Gastrocnemius medialis (tissue), 4 donors: ENCODE results near the gene MRPL18. TPM values are rescaled to one million over a fixed set of nuclear protein-coding genes. Genes with fewer than 3 reads are reported as not detected.
"Not testable (repeated sequence)": the region's sequence is repeated elsewhere in the genome, so short reads cannot be mapped to it uniquely, and the experiment has no call there.

Experiments
- ATAC-seq, 2 donors: fragments of 150-250 bp; one replicate each; pipeline ENCODE4 v1.9.1; 2016
- DNase-seq, 2 donors: peaks; one replicate each; pipeline ENCODE4 v3.0.0-alpha.2; 2019
- H3K27ac ChIP-seq, 4 donors: fragments of 200-600 bp; sonication (generic); 1 replicate in 1 of 4; 2 replicates in 3 of 4; pipeline ENCODE4 v1.5.1; 2016 to 2018; ENCODE audit warnings: mild to moderate bottlenecking in 2 of 4, moderate library complexity in 1 of 4
- H3K27me3 ChIP-seq, 3 donors: fragments of 200-600 bp; sonication (generic) in 2 of 3; 1 replicate in 1 of 3; 2 replicates in 2 of 3; pipeline versions ENCODE4 v1.5.1 to v1.6.0; 2016 to 2019; ENCODE audit warnings: mild to moderate bottlenecking in 1 of 3, moderate library complexity in 1 of 3
- H3K36me3 ChIP-seq, 2 donors: fragments of 200-600 bp; sonication (generic) in 1 of 2; one replicate each; pipeline ENCODE4 v1.5.1; 2017 to 2018
- H3K4me1 ChIP-seq, 2 donors: fragments of 200-600 bp; sonication (generic) in 1 of 2; one replicate each; pipeline ENCODE4 v1.5.1; 2016 to 2017; ENCODE audit warnings: mild to moderate bottlenecking in 2 of 2
- H3K4me3 ChIP-seq, 4 donors: fragments of 200-600 bp; sonication (generic) in 3 of 4; 1 replicate in 1 of 4; 2 replicates in 3 of 4; pipeline ENCODE4 v1.5.1; 2016 to 2019; ENCODE audit warnings: mild to moderate bottlenecking in 2 of 4
- H3K9me3 ChIP-seq, 3 donors: fragments of 200-600 bp; sonication (generic) in 2 of 3; 1 replicate in 1 of 3; 2 replicates in 2 of 3; pipeline ENCODE4 v1.5.1; 2016 to 2019
- POLR2A ChIP-seq, 2 donors: fragments of 450-650 bp; IDR thresholded peaks; one replicate each; pipeline ENCODE4 v1.6.1; 2017; ENCODE audit warnings: antibody characterized with exemption in 2 of 2, mild to moderate bottlenecking in 2 of 2, moderate library complexity in 2 of 2
- in situ Hi-C, 4 donors: fragments of 200-750 bp; cut with MboI; loops; one replicate each; pipeline versions ENCODE4 v1.15.0 to v1.8.0; 2017; ENCODE audit warnings: low sequenced_read_pairs in 4 of 4
- intact Hi-C: fragments of 100-400 bp; cut with DNase I; formaldehyde crosslinking; loops from one replicate; pipeline ENCODE4 v1.15.1; 2023; ENCODE audit warnings: low total_unique reads
- total RNA-seq, 4 donors: library from RNA; depleted of rRNA; stranded (reverse); fragments of >200 nt; gene quantifications; one replicate each; pipeline versions ENCODE4 v1.1.0 to v1.2.3, GENCODE V29; 2016
- TF ChIP-seq, protein P1 (sequence below), 5 experiments: fragments of 450-650 bp in 3 of 5; fragments of 200-600 bp in 2 of 5; sonication (generic) in 2 of 5; IDR thresholded peaks in 4 of 5; conservative IDR thresholded peaks in 1 of 5; 1 replicate in 4 of 5; 2 replicates in 1 of 5; pipeline ENCODE4 v1.5.1; 2016 to 2019; ENCODE audit warnings: antibody characterized with exemption in 5 of 5, mild to moderate bottlenecking in 3 of 5, moderate library complexity in 3 of 5

MRPL18 gene
- total RNA-seq, 4 donors from 2014 or later: 54.0 to 122 (median 69.0) TPM

DNA sequence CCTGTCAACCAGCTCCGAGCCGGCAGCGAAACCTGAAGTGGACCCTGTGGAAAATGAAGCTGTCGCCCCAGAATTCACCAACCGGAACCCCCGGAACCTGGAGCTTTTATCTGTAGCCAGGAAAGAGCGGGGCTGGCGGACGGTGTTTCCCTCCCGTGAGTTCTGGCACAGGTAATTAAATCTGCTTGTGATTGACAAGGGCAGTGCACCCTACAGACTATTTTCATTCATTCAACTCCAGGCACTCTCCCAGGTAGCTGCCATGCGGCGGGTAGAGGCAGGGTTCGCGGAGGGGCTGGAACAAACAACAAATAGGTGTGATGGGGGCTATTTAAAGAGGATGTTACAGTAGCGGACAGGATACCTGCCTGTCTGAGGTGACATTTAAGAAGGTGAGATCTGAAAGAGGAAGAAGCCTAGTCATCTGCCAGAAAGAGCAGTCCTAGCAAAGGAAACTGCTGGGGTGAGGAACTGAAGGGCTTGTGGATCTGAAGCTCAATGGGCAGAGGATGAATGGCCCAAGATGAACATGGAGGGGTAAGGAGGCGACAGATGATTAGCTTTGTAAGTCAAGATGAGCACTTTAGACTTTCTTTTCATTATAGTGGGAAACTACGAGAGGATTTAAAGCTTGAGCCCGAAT lies 810 bp downstream of the MRPL18 start:
- peak overlapping the region; percentile 94 to 100 (median 96) for H3K27ac ChIP-seq
- intact Hi-C loops: no loop called here
- ATAC-seq (no peak), DNase-seq (no peak)
- in situ Hi-C loops: loop anchor here in 2 of 4 donors (5.0 to 10.0 kb wide), 2 partner anchors 64 to 96 kb away; partner anchors contain the start of genes SOD2 (in 1 of the 2) and WTAP (in 1 of the 2)
- H3K4me3 ChIP-seq: peak overlapping the region; percentile 65 to 95 (median 87)
- peaks cover 38% of the 10 kb centered on the region in 2 donors for H3K4me1 ChIP-seq
- no peaks in the 10 kb centered on the region for H3K27me3 ChIP-seq
- peaks cover 0 to 45% of the 10 kb centered on the region in 2 donors for H3K36me3 ChIP-seq
- no peaks in the 10 kb centered on the region for H3K9me3 ChIP-seq
- TF ChIP-seq, protein P1, sequence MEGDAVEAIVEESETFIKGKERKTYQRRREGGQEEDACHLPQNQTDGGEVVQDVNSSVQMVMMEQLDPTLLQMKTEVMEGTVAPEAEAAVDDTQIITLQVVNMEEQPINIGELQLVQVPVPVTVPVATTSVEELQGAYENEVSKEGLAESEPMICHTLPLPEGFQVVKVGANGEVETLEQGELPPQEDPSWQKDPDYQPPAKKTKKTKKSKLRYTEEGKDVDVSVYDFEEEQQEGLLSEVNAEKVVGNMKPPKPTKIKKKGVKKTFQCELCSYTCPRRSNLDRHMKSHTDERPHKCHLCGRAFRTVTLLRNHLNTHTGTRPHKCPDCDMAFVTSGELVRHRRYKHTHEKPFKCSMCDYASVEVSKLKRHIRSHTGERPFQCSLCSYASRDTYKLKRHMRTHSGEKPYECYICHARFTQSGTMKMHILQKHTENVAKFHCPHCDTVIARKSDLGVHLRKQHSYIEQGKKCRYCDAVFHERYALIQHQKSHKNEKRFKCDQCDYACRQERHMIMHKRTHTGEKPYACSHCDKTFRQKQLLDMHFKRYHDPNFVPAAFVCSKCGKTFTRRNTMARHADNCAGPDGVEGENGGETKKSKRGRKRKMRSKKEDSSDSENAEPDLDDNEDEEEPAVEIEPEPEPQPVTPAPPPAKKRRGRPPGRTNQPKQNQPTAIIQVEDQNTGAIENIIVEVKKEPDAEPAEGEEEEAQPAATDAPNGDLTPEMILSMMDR (IDR thresholded peaks at IDR 0.05 in 4 of 5, conservative IDR thresholded peaks at IDR 0.05 in 1 of 5): no peak
- TF ChIP-seq POLR2A (IDR thresholded peaks at IDR 0.05): no peak

DNA sequence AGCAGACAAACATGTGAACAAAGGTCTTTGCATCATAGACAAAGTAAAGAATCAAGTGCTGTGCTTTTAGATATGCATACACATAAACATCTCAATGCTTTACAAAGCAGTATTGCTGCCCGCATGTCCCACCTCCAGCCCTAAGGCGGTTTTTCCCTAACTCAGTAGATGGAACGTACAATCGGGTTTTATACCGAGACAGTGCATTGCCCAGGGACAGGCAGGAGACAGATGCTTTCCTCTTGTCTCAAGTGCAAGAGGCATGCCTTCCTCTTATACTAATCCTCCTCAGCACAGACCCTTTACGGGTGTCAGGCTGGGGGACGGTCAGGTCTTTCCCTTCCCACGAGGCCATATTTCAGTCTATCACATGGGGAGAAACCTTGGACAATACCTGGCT lies 4.7 kb downstream of the MRPL18 start:
- DNase-seq, H3K9me3 ChIP-seq, H3K27ac ChIP-seq, H3K4me3 ChIP-seq, intact Hi-C loops, ATAC-seq, H3K27me3 ChIP-seq: not testable (repeated sequence)
- Histone ChIP-seq H3K36me3 (peaks cover 0 to 60% of the 10 kb centered on the region in 2 donors), H3K4me1 (peaks cover 18 to 19% of the 10 kb centered on the region in 2 donors)
- in situ Hi-C loops: loop anchor here in 2 of 4 donors (5.0 to 10.0 kb wide), 2 partner anchors 68 to 100 kb away; partner anchors contain the start of genes SOD2 (in 1 of the 2) and WTAP (in 1 of the 2)

DNA sequence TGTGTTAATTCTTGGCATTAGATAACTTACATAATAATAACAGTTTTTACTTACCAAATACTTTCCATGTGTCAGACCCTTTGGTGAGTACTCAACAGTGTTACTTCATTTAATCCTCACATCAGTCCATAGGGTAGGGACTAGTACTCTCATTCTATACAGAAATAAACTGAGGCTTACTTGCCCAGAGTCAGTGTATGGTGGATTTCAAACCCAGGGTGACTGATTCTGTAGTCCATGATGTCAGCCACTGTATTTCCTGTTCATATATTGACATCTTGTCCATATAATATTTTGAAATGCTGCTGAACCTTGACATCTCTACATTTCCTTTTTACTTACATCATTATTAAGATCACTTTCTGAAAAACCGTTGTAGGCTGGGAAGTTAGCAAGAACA lies 7.3 kb downstream of the MRPL18 start:
- Histone ChIP-seq H3K4me1 (peaks cover under 1 to 2% of the 10 kb centered on the region in 2 donors), H3K36me3 (peaks cover 0 to 54% of the 10 kb centered on the region in 2 donors)

DNA sequence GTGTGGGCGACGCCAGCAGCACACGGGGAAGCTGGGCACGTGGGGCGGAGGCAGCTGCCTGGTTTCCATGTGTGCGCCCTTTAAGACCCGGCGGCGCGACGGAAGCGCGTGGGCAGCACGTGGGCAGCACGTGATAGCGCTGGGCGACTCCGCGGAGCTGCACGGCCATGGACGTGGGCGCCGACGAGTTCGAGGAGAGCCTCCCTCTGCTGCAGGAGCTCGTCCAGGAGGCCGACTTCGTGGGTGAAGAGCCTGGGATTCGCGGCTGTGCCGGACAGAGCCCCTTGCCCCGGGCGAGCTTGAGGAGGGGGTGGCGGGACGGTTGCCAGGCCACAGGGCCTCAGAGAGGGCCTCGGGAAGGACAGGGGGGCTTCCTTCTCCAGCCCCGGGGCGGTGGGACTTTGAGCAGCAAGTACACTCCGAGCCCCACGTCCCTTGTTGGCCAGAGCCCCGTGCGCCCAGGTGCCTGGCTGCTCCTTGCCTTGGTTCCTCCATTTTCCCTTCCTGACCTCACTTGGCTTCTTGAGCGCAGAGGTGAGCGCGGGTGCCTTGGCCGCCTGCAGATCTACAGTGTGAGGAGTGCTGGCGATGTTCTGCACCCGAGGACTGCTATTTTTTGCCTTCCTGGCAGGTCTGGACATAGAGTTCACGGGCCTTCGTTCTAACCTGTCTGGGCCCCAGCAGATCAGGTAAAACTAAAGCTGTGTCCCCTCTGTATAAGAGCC lies 10.0 kb downstream of the MRPL18 start, which contains the start of gene PNLDC1:
PNLDC1 (plus strand) TSS at position 136 of the 725 bp plus-strand sequence; CDS start at position 168, 32 bp downstream.
- no peaks in the 10 kb centered on the region for H3K4me1 ChIP-seq
- H3K27me3 ChIP-seq: no peaks in the 10 kb centered on the region
- ATAC-seq (no peak), DNase-seq (no peak)
- H3K36me3 ChIP-seq: peaks cover 0 to 34% of the 10 kb centered on the region in 2 donors
- TF ChIP-seq, protein P1 (IDR thresholded peaks at IDR 0.05 in 4 of 5, conservative IDR thresholded peaks at IDR 0.05 in 1 of 5): no peak
- TF ChIP-seq POLR2A (IDR thresholded peaks at IDR 0.05): no peak
- H3K9me3 ChIP-seq: no peaks in the 10 kb centered on the region
- intact Hi-C loops (no loop called here), in situ Hi-C loops (no loop called here)
- no peak within 1 kb of the TSS for H3K4me3 ChIP-seq
- no peak within 1 kb of the TSS for H3K27ac ChIP-seq

More for the DNA sequence above, 7.3 kb downstream of the MRPL18 start:
- ATAC-seq (no peak), DNase-seq (no peak)
- Histone ChIP-seq H3K27ac (no peak overlapping the region), H3K27me3 (no peaks in the 10 kb centered on the region), H3K9me3 (no peaks in the 10 kb centered on the region), H3K4me3 (no peak overlapping the region)
- in situ Hi-C loops (loop anchor here in 1 of 4 donors (10.0 kb wide), 1 partner anchor 103 kb away; the partner anchor contains the start of gene SOD2), intact Hi-C loops (no loop called here)
- TF ChIP-seq, protein P1 (IDR thresholded peaks at IDR 0.05 in 4 of 5, conservative IDR thresholded peaks at IDR 0.05 in 1 of 5): no peak
- TF ChIP-seq POLR2A (IDR thresholded peaks at IDR 0.05): no peak

DNA sequence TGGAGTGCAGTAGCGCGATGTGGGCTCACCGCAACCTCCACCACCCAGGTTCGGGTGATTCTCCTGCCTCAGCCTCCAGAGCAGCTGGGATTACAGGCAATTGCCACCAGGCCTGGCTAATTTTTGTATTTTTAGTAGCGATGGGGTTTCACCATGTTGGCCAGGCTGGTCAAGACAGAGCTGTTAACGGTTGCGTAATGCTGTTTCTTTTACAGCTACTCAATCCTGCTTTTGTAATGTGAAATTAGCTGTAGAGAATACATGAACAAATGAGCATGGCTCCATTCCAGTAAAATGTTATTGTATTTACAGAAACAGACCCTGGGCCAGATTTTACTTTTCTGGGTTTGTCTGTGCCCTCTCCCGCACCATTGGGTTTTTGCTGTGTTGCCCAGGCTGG lies 11.7 kb downstream of the MRPL18 start:
- DNase-seq: no peak
- H3K9me3 ChIP-seq: no peaks in the 10 kb centered on the region
- H3K36me3 ChIP-seq: peaks cover 0 to 27% of the 10 kb centered on the region in 2 donors
- H3K4me1 ChIP-seq: no peaks in the 10 kb centered on the region
- no peak for ATAC-seq
- H3K27ac ChIP-seq: no peak overlapping the region
- intact Hi-C loops (no loop called here), in situ Hi-C loops (no loop called here)
- H3K4me3 ChIP-seq: no peak overlapping the region
- H3K27me3 ChIP-seq: no peaks in the 10 kb centered on the region
- TF ChIP-seq, protein P1 (IDR thresholded peaks at IDR 0.05 in 4 of 5, conservative IDR thresholded peaks at IDR 0.05 in 1 of 5): no peak
- no peak for TF ChIP-seq POLR2A (IDR thresholded peaks at IDR 0.05)
